ENCODE measurements around the gene SYNGR1.
"Not testable (repeated sequence)": the region's sequence is repeated elsewhere in the genome, so short reads cannot be mapped to it uniquely, and the experiment has no call there.

Gene SYNGR1

GRCh38 chr22:39336411-39336810 is 13.4 kb upstream of the SYNGR1 start:
- Mint-ChIP-seq H3K4me3 (no peak overlapping the region), H3K9me3 (no peaks in the 10 kb centered on the region), H3K27ac (no peak overlapping the region), H3K4me1 (peaks cover 18% of the 10 kb centered on the region), H3K36me3 (ENCODE audit: low read depth) (no peaks in the 10 kb centered on the region), H3K27me3 (ENCODE audit: low read depth) (no peaks in the 10 kb centered on the region)
- no peak for TF ChIP-seq CTCF (IDR thresholded peaks at IDR 0.05; ENCODE audit: unreplicated experiment in 3 of 3)

GRCh38 chr22:39339775-39340174 is 10.0 kb upstream of the SYNGR1 start:
- not testable (repeated sequence) for H3K4me1 Mint-ChIP-seq; H3K27ac Mint-ChIP-seq; H3K4me3 Mint-ChIP-seq; H3K9me3 Mint-ChIP-seq; H3K36me3 Mint-ChIP-seq (ENCODE audit: low read depth)
- H3K27me3 Mint-ChIP-seq (ENCODE audit: low read depth) = peaks cover 11% of the 10 kb centered on the region

DNA sequence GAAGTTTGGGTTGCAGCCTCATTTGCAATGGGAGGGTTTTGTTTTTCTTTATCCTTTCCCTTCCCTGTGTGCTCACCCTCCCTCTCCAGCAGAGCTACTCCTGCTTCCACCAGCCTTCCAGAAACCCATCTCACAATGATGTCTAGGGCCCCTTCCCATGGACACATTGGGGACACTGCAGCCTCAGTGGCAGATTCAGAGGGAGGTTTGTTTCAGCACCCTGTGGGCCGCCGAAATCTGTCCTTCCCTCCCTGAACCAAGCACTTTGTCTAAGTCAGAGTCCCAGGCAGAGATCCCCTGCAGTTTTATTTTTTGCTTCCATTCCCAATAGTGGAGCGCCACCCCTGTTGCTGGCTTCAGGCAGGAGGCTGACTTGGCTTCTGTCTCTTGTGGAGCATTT is 8.6 kb upstream of the SYNGR1 start:
- peaks cover 11% of the 10 kb centered on the region for H3K27me3 Mint-ChIP-seq (ENCODE audit: low read depth)
- H3K4me1 Mint-ChIP-seq = no peaks in the 10 kb centered on the region
- no peaks in the 10 kb centered on the region for H3K9me3 Mint-ChIP-seq
- no peak for TF ChIP-seq CTCF (IDR thresholded peaks at IDR 0.05; ENCODE audit: unreplicated experiment in 3 of 3)
- H3K27ac Mint-ChIP-seq = peak overlapping the region in 1 of 3 experiments; percentile 54
- no peak overlapping the region for H3K4me3 Mint-ChIP-seq
- H3K36me3 Mint-ChIP-seq (ENCODE audit: low read depth) = no peaks in the 10 kb centered on the region

DNA sequence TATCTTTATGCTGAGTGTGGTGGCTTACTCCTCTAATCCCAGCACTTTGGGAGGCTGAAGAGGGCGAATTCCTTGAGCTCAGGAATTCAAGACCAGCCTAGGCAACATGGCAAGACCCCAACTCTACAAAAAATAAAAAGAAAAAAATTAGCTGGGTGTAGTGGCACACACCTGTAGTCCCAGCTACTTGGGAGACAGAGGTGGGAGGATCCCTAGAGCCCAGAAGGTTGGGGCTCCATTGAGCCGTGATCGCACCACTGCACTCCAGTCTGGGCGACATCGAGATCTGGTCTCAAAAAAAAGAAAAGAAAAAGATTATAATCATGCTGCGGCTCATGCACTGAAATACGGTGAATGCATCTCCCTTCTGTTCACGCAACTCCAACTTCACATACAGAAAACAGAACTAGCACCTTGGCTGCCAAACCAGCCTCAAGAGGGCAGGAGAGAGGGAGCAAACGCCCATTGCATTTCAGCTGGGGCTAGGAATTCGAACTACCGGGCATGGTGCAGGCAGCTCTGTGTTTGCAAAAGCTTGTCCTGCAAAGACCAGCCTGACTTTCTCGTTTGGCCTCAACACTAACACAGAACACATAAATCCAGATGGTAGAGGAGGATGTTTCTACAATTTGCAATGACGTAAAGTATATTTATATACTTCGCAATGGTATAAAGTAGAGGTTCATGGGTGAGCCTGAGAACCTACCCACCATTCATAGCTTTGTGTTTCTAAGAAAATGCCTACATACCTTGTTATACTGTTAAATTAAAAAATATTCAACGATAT is 6.3 kb upstream of the SYNGR1 start:
- no peaks in the 10 kb centered on the region for H3K9me3 Mint-ChIP-seq
- peak; percentile 72 to 76 (median 74) for TF ChIP-seq CTCF (IDR thresholded peaks at IDR 0.05; ENCODE audit: unreplicated experiment in 3 of 3)
- peak overlapping the region in 1 of 3 experiments; percentile 7 for H3K27ac Mint-ChIP-seq
- H3K27me3 Mint-ChIP-seq (ENCODE audit: low read depth) = peaks cover 11% of the 10 kb centered on the region
- no peaks in the 10 kb centered on the region for H3K36me3 Mint-ChIP-seq (ENCODE audit: low read depth)
- H3K4me3 Mint-ChIP-seq = peak overlapping the region in 2 of 3 experiments; percentile 6 to 13
- H3K4me1 Mint-ChIP-seq = no peaks in the 10 kb centered on the region

GRCh38 chr22:39344046-39344390 is 5.8 kb upstream of the SYNGR1 start:
- no peaks in the 10 kb centered on the region for H3K9me3 Mint-ChIP-seq
- no peaks in the 10 kb centered on the region for H3K4me1 Mint-ChIP-seq
- H3K36me3 Mint-ChIP-seq (ENCODE audit: low read depth) = no peaks in the 10 kb centered on the region
- H3K27ac Mint-ChIP-seq = no peak overlapping the region
- H3K27me3 Mint-ChIP-seq (ENCODE audit: low read depth) = peaks cover 11% of the 10 kb centered on the region
- no peak for TF ChIP-seq CTCF (IDR thresholded peaks at IDR 0.05; ENCODE audit: unreplicated experiment in 3 of 3)
- peak overlapping the region in 1 of 3 experiments; percentile 20 for H3K4me3 Mint-ChIP-seq

GRCh38 chr22:39345231-39345630 is 4.6 kb upstream of the SYNGR1 start:
- Mint-ChIP-seq H3K36me3 (ENCODE audit: low read depth) (no peaks in the 10 kb centered on the region), H3K27ac (no peak overlapping the region), H3K4me1 (no peaks in the 10 kb centered on the region), H3K9me3 (no peaks in the 10 kb centered on the region), H3K4me3 (no peak overlapping the region), H3K27me3 (ENCODE audit: low read depth) (peaks cover 11% of the 10 kb centered on the region)
- TF ChIP-seq CTCF (IDR thresholded peaks at IDR 0.05; ENCODE audit: unreplicated experiment in 3 of 3) = no peak

Data from nephron (organoid).